GM15510 (cell line): ENCODE data around the gene PCNX1.

ENCODE experiments used
- POLR2A ChIP-seq: IDR thresholded peaks from 3 replicates; pipeline ENCODE4 v1.6.1; 2011; ENCODE audit warnings: borderline replicate concordance; ENCODE audit not compliant: insufficient read length; ENCODE audit errors: extremely low read depth

The PCNX1 gene

DNA sequence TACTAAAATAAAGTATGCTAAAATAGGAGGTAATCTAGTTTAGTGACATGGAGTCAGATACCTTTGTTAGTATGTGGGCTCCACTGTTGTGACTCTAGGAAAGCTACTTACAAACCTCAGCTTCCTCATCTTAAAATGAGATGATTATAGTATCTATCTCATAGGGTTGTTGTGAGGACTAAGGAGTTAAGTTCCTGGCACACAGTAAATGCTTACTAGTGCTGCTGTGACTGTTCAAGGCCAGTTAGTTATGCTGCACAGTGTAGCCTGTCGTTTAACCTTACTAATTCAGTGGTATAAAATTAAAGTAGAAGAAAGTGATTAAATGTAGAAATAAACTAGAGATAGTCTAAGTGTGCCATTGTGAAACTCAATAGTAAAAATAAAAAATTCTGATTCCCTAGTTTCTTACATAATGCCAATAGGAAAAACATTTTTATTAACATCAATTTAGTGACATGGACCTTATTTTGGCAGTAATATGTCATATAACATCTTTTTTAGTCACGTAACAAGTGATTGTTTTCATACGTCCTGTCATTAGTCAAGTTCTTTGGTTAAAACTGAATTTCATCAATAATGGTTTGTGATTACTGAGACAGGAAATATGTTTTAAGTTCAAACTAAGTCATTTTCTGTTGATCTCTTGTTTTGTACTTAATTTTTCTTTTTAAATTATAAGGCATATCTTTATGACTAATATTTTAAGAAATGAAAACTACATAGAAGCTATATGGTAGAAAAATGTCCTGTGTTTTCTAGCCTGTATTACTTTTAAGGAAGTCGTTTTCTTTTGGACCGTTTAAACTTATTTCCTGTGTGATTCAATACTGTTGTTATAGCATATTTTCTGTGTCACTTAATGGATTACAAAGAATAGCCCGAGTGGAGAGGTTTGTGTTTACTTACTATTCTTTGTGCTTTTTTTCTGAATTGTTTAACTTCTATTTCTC is 74.0 kb downstream of the PCNX1 start:
- no peak for TF ChIP-seq POLR2A

DNA sequence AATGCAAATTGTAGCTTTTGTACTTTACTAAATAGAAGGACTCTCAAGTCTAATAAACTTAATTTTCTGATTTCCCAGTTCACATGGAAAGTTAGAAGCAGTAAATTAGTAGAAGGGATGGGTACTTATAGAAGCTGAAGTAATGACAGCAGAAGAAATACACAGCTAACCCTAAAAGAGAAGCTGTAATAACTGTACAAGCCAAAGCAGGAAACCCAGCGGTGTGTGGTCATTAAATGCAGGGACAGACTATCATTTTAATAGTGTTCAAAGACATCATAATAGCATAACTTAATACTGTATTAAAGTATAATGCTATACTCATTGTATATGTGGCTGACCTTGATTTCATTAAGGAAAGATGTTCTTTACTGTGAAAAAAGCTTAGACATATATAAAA is 74.9 kb downstream of the PCNX1 start:
- TF ChIP-seq POLR2A = no peak

DNA sequence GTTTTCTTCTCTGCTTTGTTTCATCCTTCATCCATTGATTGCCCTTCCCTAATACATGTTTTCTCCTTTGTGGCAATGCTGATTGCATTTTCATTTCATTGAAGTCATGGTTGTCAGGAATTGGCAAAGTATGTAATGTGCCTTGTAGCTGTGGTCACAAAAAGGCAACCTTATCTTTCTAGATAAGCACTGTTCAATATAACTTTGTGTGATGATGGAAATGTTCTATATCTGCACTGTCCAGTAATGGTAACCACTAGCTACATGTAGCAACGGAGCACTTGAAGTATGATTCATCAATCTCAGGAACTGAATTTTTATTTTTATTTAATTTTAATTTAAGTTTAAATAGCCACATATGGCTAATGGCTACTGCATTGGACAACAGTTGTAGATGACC is 79.8 kb downstream of the PCNX1 start:
- no peak for TF ChIP-seq POLR2A

DNA sequence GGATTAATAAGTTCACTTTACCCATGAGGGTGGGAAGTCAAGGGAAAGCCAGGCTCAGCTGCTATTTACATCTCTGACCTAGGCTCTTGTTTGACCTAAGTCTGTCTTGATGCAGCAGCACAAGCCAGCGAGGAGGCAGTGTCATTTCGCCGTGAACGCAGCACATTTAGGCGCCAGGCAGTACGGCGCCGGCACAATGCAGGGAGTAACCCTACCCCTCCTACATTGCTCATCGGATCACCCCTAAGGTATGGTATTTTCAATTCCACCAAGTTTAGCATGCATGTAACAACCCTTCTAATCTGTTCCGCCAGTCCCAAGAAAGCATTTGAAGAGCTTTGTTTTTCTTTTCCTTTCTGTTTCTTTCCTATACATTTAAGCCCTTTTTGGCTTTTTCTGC is 81.2 kb downstream of the PCNX1 start:
- no peak for TF ChIP-seq POLR2A

DNA sequence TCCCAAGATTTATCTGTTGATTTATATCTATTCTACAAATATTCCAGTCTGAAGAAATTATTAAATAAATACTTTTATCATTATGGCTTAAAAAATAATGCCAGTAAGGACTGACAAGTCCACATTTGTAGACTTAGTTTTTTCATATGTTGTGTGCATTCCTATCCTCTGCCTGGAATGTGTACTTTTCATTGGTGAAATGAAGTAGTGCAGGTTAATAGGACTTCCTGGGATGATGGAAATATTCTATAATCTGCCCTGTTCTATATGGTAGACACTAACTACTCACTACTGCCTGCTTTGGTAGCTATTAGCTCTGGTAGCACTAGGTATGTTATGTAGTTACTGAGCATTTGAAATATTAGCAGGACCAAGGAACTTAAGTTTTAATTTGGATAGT is 86.7 kb downstream of the PCNX1 start:
- TF ChIP-seq POLR2A = no peak

DNA sequence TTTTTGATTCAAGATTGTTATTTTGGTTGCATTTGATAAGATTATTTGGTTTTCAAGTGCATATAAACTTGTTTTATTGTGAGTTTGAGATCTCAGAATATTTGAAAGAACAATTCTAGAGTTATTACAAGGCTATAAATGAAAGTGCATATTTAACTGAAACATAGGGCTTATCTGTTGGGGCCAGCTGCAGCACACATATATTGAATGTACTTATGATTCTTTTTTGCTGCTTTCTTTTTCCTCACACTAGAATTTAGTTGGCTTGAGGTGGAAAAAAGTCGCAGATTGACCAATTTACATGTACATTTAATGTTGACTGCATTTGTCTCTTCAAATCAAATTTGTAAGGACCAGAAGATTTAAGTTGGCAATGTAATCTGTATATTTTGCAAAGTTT is 88.0 kb downstream of the PCNX1 start:
- TF ChIP-seq POLR2A = no peak

DNA sequence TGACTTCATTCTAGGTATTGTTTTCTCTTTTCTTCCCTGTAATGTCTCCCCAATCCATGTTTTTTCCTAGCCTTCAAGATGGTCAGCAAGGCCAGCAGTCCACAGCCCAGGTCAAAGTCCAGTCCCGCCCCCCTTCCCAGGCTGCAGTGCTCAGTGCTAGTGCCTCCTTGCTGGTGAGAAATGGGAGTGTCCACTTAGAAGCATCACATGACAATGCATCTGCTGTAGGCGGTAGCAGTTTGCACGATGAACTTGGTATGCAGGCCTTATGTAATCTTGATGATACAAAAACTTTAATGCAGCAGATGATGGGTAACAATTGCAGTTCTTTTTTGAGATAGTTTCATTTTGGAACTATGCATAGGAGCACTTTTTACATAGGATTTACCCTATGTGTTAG is 88.4 kb downstream of the PCNX1 start:
- TF ChIP-seq POLR2A = no peak

DNA sequence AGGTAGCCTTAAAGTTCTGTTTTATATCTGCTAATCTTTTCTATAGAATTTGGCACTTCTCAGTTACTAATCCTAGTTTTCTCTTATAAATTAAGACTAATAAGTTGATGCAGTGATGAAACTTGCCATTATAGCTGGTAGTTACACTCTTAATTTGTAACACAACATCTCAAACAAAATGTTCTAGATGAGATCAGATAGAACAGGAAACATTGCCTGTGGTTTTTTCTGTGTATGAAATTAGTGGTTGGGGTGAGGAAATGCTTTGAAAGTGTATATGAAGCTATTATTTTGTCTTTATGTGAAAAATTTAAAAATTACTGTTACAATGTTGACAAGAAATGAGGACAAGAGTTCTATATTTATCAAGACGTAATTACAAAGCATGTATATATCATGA is 91.9 kb downstream of the PCNX1 start:
- no peak for TF ChIP-seq POLR2A

DNA sequence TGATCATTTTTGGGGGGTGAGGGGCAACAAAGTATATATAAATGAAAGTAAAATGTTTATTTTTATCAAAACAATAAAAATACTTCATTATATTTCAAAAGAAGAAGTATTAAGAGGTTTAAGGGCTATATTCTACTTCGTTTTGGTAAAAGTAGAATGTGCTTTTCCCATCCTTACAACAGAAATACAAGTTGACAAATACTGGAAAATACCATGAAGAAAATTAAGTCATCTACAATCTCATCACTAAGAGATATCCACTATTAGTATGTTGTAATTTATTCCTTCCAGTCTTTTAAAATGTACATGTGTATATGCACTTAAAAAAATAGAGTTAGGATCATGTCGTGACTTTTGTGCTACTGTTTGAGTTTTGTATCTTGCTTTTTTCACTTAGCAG is 92.8 kb downstream of the PCNX1 start:
- TF ChIP-seq POLR2A = no peak

DNA sequence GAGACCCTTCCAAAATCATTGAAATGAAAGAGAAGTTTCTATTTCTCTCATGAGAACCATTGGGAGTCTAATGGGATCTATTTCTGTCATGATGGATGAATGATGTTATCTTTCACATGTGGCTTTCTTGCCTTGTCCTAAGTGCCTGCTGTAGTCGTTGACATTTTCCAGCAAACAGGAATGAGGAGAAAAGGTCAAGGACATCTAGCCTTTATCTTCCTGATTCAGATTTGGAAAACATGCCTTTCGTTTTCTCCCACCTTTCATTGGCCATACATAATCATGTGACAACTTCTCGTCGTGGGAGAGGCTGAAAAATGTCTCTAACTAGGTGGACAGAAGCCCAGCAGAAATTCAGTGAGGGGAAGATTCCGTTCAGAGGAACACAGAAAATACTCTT is 94.5 kb downstream of the PCNX1 start:
- TF ChIP-seq POLR2A = no peak

DNA sequence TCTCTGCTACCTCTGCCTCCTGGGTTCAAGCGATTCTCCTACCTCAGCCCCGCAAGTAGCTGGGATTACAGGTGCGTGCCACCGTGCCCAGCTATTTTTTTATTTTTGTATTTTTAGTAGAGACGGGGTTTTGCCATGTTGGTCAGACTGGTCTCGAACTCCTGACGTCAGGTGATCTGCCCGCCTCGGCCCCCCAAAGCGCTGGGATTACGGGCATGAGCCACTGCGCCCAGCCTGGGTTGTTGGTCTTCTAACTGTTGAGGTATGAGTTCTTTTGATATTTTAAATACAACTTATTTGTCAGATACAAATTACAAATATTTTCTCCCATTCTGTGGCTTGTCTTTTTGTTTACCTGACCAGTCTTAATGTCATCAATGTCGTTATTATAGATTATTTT is 95.9 kb downstream of the PCNX1 start:
- no peak for TF ChIP-seq POLR2A

DNA sequence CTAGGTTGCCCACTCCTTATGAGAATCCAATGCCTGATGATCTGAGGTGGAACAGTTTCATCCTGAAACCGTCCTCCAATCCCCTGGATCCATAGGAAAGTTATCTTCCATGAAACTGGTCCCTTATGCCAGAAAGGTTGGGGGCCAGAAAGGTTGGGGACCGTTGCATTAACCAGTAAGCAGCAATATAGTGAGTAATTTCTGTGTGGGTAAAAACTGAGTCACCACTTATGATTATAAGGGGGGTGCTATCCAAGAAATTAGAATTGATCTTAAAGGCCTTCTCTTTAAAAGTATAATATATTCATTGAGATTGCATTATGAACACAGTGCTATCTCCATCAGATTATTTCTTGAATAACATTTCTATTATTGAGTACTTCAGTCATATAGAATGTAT is 97.2 kb downstream of the PCNX1 start:
- TF ChIP-seq POLR2A = no peak

DNA sequence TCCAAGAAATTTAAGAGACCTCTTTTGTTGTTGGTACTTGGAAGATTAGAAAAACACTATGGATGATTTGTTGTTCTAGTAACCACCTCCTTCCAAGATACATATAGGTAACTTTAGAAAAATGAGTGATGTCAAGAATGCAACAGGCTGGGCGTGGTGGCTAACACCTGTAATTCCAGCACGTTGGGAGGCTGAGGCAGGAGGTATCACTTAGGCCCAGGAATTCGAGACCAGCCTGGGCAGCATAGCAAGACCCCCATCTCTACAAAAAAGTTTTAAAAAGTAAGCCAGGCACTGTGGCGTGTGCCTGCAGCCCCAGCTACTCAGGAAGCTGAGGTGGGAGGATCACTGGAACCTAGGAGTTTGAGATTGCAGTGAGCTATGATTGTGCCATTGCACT is 97.8 kb downstream of the PCNX1 start:
- TF ChIP-seq POLR2A = no peak

DNA sequence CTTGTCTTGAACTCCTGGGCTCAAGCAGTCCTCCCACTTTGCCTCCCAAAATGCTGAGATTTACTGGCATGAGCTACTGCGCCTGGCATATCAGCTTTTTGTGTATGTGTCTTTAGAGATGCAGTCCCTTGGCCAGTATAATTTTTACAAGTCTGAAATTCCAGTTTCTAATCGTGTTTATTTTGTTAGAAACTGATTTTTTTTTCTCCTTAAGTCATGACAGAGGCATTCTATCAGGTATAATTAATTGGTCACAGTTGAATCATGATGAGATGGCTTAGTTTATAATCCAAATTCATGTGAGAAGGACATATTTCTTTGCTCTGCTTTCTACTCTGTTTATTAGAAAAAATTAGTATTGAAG is 98.9 kb downstream of the PCNX1 start:
- no peak for TF ChIP-seq POLR2A

DNA sequence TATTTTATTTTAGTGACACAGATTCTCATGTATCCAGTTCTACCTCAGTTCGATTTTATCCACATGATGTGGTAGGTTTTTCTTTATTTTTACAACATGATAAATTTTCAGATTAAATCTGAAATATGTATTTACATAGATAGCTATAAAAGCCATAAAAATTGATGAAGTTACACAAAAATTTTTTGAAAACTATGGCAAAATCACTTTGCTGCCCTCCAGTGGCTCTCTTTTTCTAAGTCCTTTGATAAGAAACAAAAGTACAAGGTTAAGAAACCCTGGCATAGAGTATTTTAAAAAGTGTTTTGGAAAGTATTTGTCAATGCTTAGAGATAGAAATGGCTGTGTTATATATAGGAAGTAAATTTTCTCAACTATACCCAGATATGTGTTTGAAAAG is 104.2 kb downstream of the PCNX1 start:
- no peak for TF ChIP-seq POLR2A

DNA sequence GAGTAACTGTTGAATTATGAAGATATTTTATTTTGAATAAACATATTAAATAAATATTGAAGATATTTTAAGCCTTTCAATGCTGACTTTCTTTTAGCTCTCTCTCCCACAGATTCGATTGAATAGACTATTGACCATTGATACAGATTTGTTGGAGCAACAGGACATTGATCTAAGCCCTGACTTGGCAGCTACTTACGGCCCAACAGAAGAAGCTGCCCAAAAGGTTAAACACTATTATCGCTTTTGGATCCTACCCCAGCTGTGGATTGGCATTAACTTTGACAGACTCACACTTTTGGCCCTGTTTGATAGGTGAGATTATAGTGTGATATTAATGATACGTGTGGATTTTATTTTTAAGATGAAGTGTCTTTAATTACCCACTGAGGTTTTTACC is 105.6 kb downstream of the PCNX1 start:
- TF ChIP-seq POLR2A = no peak
